SHP77 (cell line): ENCODE results near the gene GOLGA6L6.
"Not testable (repeated sequence)": the region's sequence is repeated elsewhere in the genome, so short reads cannot be mapped to it uniquely, and the experiment has no call there.

Experiments
- DNase-seq, 2 experiments: peaks; one replicate each; lab custom pipeline; 2025; lab: John Stamatoyannopoulos, UW

The GOLGA6L6 gene

DNA sequence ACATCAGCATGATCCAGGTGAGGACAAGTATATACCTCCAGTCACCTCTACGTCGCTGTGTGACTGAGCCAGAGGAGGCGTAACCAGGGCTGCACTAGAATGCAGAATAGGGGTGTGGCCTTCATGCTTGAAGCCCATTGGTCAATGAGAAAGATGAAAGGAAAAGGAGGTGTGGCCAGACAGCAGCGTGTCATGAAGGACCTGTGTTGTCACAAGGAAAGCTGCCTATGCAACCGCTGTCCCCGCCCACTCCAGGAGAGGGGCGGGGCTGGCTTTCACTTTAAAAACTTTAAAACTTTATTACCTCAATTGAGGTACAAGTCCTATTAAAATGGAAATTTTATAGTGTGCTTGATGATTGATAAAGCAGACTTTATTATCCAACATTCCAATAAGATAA is at the start of gene GOLGA6L6:
Gene GOLGA6L6, minus strand, starts transcription at position 101 of the 400 bp plus-strand sequence. Its CDS starts 91 bp downstream, at position 10.
- not testable (repeated sequence) for DNase-seq

DNA sequence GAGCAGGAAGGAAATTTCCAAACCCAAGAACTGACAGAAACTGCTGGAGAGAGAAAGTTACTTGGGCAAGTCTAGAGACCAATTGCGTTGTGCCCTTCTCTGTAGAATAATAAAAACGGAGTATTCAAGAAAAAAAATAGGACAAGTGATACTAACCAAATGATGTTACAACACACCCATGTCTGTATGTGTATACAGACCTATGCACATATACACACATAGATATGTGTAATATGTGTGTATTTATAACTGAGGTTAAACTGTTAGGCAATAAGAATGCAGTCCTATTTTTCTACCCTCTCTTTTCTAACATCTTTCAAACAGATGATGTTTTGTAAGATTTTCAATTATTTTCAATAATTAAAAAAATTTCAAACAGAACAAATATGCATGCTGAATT is 48.5 kb upstream of the GOLGA6L6 start:
- not testable (repeated sequence) for DNase-seq

- not testable (repeated sequence) for DNase-seq
Observed at GRCh38 chr15:20586821-20587220, 45.2 kb upstream of the GOLGA6L6 start.

GRCh38 chr15:20582726-20583115 is 41.1 kb upstream of the GOLGA6L6 start:
- DNase-seq: not testable (repeated sequence)

- not testable (repeated sequence) for DNase-seq
Observed at GRCh38 chr15:20582109-20582725, 40.6 kb upstream of the GOLGA6L6 start.

- DNase-seq: not testable (repeated sequence)
Observed at GRCh38 chr15:20581261-20582108, 39.9 kb upstream of the GOLGA6L6 start.

DNA sequence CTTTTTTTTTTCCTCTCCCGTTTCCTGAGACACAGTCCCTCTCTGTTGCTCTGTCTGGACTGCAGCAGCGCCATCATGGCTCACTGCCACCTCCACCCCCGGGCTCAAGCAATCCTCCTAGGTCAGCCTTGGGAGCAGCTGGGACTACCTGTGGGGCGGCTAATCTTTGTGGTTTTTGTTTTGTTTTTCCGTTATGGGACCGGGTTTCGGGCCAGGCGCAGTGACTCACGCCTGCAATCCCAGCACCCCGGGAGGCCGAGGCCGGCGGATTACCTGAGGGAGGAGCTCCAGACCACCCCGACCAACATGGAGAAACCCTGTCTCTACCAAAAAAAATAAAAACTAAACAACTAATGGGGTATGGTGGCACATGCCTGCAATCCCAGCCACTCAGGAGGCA is 38.1 kb upstream of the GOLGA6L6 start:
- not testable (repeated sequence) for DNase-seq

GRCh38 chr15:20551289-20551688 is 9.7 kb upstream of the GOLGA6L6 start:
- not testable (repeated sequence) for DNase-seq

- not testable (repeated sequence) for DNase-seq
Observed at GRCh38 chr15:20505926-20506658, 35.5 kb downstream of the GOLGA6L6 start.

DNA sequence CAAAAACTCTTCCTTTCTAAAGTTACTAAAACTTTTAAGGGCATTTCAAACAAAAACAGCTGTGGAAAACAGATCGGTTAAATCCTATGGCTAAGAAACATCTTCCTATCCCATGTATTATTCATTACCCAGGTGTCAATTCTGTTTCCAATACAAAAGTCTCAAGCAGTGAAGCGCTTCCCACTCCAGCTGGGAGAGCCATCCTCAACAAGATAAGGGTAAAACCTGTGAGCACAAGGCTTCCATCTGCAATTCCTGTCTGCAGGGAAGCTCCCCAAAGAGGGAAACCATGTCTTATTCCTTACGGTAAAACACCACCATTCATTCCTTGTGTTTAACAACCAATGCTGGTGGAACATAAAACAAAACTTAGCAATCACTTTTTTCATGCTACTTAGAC is 38.8 kb downstream of the GOLGA6L6 start:
- not testable (repeated sequence) for DNase-seq

DNA sequence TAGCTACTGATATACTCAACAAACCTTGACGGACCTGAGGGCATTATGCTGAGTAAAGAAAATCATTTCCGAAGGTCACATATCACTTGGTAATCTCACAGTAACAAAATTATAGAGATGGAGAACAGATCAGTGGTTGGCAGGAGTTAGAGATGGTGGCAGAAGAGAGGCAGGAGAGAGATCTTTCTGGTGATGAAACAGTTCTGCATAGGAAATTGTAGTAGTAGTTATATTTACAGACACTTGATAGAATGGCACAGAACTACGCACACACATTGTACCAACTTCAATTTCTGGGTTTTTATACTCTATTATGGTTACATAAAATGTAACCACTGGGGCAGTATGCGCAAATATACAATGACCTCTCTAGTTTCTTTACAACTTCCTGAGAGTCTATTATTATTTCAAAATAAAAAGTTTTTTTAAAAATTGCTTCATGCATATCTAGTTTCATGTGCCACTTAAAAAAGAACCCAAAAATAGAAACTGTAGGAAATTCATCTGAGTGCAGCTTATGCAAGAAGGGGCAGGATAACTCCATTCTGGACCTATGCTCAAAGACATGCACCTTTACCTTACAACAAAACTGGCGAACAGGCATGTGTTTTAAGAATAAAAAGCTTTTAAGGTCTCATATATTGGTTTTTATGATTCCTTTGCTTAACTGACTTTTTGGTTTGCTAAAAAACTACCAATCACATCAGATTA is 39.9 kb downstream of the GOLGA6L6 start:
- DNase-seq: not testable (repeated sequence)

DNA sequence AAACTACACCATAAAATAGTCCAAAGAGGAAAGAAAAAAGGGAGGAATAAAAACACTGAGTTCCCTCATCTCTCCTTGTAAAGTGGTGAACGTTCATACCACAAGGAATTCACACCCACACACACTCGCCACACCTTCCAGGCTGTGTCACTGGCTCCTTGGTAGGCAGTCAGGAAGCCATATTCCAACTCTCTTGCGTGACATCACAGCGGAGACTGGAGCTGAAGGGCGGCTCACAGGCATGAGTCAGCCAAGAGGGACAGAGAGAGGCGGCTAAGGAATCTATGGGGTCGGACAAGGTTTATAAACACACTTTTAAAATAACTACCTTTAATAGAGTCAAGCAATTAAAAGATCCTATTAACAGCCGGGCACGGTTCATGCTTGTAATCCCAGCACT is 43.8 kb downstream of the GOLGA6L6 start:
- not testable (repeated sequence) for DNase-seq

DNA sequence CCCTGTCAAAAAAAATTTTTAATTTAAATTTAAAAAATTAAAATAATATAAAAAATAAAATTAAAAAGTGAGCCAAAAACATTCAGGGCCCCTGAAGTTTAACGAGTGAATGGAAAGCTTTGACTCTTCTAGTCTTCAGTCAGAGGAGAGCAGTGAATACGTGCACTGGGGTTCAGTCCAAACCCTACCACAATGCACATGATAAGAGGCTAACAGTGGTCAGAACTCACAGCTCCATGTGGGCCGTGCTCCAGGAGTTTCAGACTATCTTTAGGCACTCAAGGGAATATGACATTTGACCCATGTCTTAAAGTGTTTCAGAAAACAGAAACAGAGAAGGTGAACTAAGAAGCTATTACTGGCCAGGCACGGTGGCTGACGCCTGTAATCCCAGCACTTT is 48.6 kb downstream of the GOLGA6L6 start:
- not testable (repeated sequence) for DNase-seq

DNA sequence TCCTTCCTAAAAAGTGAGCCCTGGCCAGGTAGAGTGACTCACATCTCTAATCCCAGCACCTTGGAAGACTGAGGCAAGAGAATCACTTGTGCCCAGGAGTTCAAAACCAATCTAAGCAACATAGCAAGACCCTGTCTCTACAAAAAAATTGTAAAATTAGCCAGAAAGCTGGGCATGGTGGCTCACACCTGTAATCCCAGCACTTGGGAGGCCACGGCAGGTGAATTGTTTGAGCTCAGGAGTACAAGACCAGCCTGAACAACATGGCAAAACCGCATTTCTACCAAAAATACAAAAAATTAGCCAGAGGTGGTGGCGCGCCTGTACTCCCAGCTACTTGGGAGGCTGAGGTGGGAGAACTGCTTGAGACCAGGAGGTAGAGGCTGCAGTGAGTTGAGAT is 49.0 kb downstream of the GOLGA6L6 start:
- DNase-seq: not testable (repeated sequence)

DNA sequence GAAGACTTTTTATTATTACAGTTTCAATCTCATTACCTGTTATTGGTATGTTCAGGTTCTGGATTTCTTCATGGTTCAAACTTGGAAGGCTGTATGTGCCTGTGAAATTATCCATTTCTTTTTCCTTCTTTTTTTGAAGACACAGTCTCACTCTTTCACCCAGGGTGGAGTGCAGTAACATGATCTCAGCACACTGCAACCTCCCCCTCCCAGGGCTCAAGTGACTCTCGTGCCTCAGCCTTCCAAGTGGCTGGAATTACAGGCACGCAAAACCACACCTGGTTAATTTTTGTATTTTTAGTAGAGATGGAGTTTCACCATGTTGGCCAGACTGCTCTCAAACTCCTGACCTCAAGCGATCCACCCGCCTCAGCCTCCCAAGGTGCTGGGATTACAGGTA is 52.3 kb downstream of the GOLGA6L6 start:
- DNase-seq: not testable (repeated sequence)
